ENCODE results near the gene MTRF1L.
"Not testable (repeated sequence)": the region's sequence is repeated elsewhere in the genome, so short reads cannot be mapped to it uniquely, and the experiment has no call there.

The MTRF1L gene

GRCh38 chr6:152975204-152975915, 27.1 kb downstream of the MTRF1L start:
- in situ Hi-C loops (cut with MboI; ENCODE audit: low sequenced_read_pairs), result no loop called here

- in situ Hi-C loops (cut with MboI; ENCODE audit: low sequenced_read_pairs), result no loop called here
These were observed 28.6 kb downstream of the MTRF1L start for GRCh38 chr6:152973916-152974315.

GRCh38 chr6:152969688-152970418, 32.7 kb downstream of the MTRF1L start:
- in situ Hi-C loops (cut with MboI; ENCODE audit: low sequenced_read_pairs), result no loop called here

- in situ Hi-C loops (cut with MboI; ENCODE audit: low sequenced_read_pairs), result not testable (repeated sequence)
These were observed 36.2 kb downstream of the MTRF1L start for GRCh38 chr6:152966168-152966894.

GRCh38 chr6:152959333-152959732, 43.2 kb downstream of the MTRF1L start:
- in situ Hi-C loops (cut with MboI; ENCODE audit: low sequenced_read_pairs), result no loop called here

GRCh38 chr6:152957796-152958195, 44.7 kb downstream of the MTRF1L start:
- in situ Hi-C loops (cut with MboI; ENCODE audit: low sequenced_read_pairs), result no loop called here

- in situ Hi-C loops (cut with MboI; ENCODE audit: low sequenced_read_pairs), result no loop called here
These were observed 48.1 kb downstream of the MTRF1L start for GRCh38 chr6:152954443-152954842.

GRCh38 chr6:152952866-152953509, 49.5 kb downstream of the MTRF1L start:
- in situ Hi-C loops (cut with MboI; ENCODE audit: low sequenced_read_pairs), result no loop called here

GRCh38 chr6:152952045-152952444, 50.5 kb downstream of the MTRF1L start:
- in situ Hi-C loops (cut with MboI; ENCODE audit: low sequenced_read_pairs), result no loop called here

- in situ Hi-C loops (cut with MboI; ENCODE audit: low sequenced_read_pairs), result no loop called here
These were observed 52.3 kb downstream of the MTRF1L start for GRCh38 chr6:152950240-152950639.

- in situ Hi-C loops (cut with MboI; ENCODE audit: low sequenced_read_pairs), result no loop called here
These were observed 54.2 kb downstream of the MTRF1L start for GRCh38 chr6:152948150-152948768.

GRCh38 chr6:152946995-152947394, 55.5 kb downstream of the MTRF1L start:
- in situ Hi-C loops (cut with MboI; ENCODE audit: low sequenced_read_pairs), result no loop called here

- in situ Hi-C loops (cut with MboI; ENCODE audit: low sequenced_read_pairs), result no loop called here
These were observed 56.0 kb downstream of the MTRF1L start for GRCh38 chr6:152946484-152946883.

- in situ Hi-C loops (cut with MboI; ENCODE audit: low sequenced_read_pairs), result no loop called here
These were observed 59.1 kb downstream of the MTRF1L start for GRCh38 chr6:152943260-152943897.

- in situ Hi-C loops (cut with MboI; ENCODE audit: low sequenced_read_pairs), result no loop called here
These were observed 60.1 kb downstream of the MTRF1L start for GRCh38 chr6:152942319-152942869.

- in situ Hi-C loops (cut with MboI; ENCODE audit: low sequenced_read_pairs), result no loop called here
These were observed 60.8 kb downstream of the MTRF1L start for GRCh38 chr6:152941746-152942145.
